Esophagus squamous epithelium (tissue), 4 donors: ENCODE measurements around the gene PDLIM5.

Experiments used
- POLR2A ChIP-seq, 4 donors: fragments of 450-650 bp; IDR thresholded peaks; one replicate each; pipeline ENCODE4 v1.6.1; 2017; ENCODE audit warnings: antibody characterized with exemption in 4 of 4, mild to moderate bottlenecking in 4 of 4, moderate library complexity in 3 of 4
- TF ChIP-seq, protein P1 (sequence below), 6 experiments: fragments of 450-650 bp in 4 of 6; fragments of 200-600 bp in 2 of 6; sonication (generic) in 2 of 6; IDR thresholded peaks; one replicate each; pipeline ENCODE4 v1.5.1; 2016 to 2019; ENCODE audit warnings: antibody characterized with exemption in 6 of 6, mild to moderate bottlenecking in 4 of 6, moderate library complexity in 4 of 6

DNA sequence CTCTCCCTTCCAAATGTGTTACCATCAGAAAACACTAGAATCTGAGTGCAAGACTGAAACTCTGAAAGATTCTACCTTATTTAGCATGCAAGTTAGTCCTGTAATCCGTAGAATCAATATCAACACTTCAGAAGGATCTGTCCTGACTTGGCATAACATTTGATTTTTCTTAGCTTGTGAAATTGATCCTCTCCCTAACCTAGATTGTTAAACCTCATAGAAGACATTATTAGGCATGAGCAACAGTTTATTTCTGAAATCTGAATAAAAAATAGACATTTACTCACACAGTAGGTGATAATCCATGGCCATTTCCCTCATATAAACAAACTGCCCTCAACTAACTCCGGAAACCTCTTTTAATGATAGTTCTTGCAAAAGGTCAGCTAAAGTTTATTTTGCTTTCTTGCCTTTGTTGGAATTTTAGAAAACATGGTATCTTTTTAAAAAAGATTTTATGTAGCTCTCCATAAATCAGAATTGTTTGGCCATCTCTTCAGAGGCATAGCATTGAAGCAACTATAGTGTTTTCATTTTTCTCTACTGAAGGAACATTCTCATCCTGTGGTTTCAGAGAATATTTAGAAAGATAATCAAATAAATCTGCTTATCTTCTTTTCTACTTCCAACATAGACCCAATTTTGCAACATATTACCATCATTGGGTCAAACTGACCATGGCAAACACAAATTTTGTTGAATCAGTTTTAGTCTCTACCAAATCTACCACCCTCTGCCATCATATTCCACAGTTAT, 38.5 kb upstream of the PDLIM5 start:
- no peak for TF ChIP-seq POLR2A (IDR thresholded peaks at IDR 0.05)
- TF ChIP-seq, protein P1, sequence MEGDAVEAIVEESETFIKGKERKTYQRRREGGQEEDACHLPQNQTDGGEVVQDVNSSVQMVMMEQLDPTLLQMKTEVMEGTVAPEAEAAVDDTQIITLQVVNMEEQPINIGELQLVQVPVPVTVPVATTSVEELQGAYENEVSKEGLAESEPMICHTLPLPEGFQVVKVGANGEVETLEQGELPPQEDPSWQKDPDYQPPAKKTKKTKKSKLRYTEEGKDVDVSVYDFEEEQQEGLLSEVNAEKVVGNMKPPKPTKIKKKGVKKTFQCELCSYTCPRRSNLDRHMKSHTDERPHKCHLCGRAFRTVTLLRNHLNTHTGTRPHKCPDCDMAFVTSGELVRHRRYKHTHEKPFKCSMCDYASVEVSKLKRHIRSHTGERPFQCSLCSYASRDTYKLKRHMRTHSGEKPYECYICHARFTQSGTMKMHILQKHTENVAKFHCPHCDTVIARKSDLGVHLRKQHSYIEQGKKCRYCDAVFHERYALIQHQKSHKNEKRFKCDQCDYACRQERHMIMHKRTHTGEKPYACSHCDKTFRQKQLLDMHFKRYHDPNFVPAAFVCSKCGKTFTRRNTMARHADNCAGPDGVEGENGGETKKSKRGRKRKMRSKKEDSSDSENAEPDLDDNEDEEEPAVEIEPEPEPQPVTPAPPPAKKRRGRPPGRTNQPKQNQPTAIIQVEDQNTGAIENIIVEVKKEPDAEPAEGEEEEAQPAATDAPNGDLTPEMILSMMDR (IDR thresholded peaks at IDR 0.05), result no peak
